Esophagus muscularis mucosa (tissue), 3 donors: ENCODE data around the gene ZNF385A.

Experiments
- CTCF ChIP-seq, 3 experiments: fragments of 200-600 bp in 2 of 3; fragments of 450-650 bp in 1 of 3; sonication (generic) in 2 of 3; IDR thresholded peaks; one replicate each; pipeline ENCODE4 v1.5.1; 2017 to 2019; ENCODE audit warnings: antibody characterized with exemption in 3 of 3, mild to moderate bottlenecking in 2 of 3, moderate library complexity in 1 of 3
- POLR2AphosphoS5 ChIP-seq, 2 donors: sonication (generic); formaldehyde crosslinking; IDR thresholded peaks; one replicate each; pipeline ENCODE4 v1.6.1; 2017; ENCODE audit warnings: antibody characterized with exemption in 2 of 2

GRCh38 chr12:54358945-54359761, 25.4 kb downstream of the ZNF385A start:
- no peak for TF ChIP-seq CTCF (IDR thresholded peaks at IDR 0.05)
- TF ChIP-seq POLR2AphosphoS5 (IDR thresholded peaks at IDR 0.05) = peak; percentile 68 to 75
